Glutamatergic neuron (in vitro differentiated cells): Measurements from ENCODE around the gene CFAP68. TPM values are rescaled to one million over a fixed set of nuclear protein-coding genes. Genes with fewer than 3 reads are reported as not detected.

Experiments
- DNase-seq: peaks from one replicate; pipeline ENCODE4 v3.0.0; 2022
- H3K27ac Mint-ChIP-seq: one replicate; pipeline ENCODE4 v1.8.0; 2020; ENCODE audit warnings: mild to moderate bottlenecking, mixed read lengths, inconsistent platforms; ENCODE audit not compliant: unreplicated experiment
- H3K27me3 Mint-ChIP-seq: one replicate; pipeline ENCODE4 v1.8.0; 2020; ENCODE audit warnings: mild to moderate bottlenecking, moderate library complexity, mixed read lengths, inconsistent platforms; ENCODE audit not compliant: unreplicated experiment
- H3K36me3 Mint-ChIP-seq: one replicate; pipeline ENCODE4 v1.8.0; 2020; ENCODE audit warnings: mild to moderate bottlenecking, mixed read lengths, inconsistent platforms; ENCODE audit not compliant: unreplicated experiment
- H3K4me1 Mint-ChIP-seq: one replicate; pipeline ENCODE4 v1.8.0; 2020; ENCODE audit warnings: mild to moderate bottlenecking, low read depth, mixed read lengths, inconsistent platforms; ENCODE audit not compliant: unreplicated experiment
- H3K4me3 Mint-ChIP-seq: one replicate; pipeline ENCODE4 v1.8.0; 2020; ENCODE audit warnings: mild to moderate bottlenecking, mixed read lengths, inconsistent platforms; ENCODE audit not compliant: unreplicated experiment
- H3K9me3 Mint-ChIP-seq: one replicate; pipeline ENCODE4 v1.8.0; 2020; ENCODE audit warnings: mild to moderate bottlenecking, moderate library complexity, mixed read lengths, inconsistent platforms; ENCODE audit not compliant: unreplicated experiment
- total RNA-seq: library from RNA; stranded (reverse); fragmentation: NEBNext Ultra II Directional; extraction: Animal tissue kit (Norgen Biotek cat#: 25700); gene quantifications from one replicate; pipeline ENCODE4 v1.2.1, GENCODE V29; 2021; ENCODE audit not compliant: unreplicated experiment
- TF ChIP-seq, protein P1 (sequence below): fragments of 200-600 bp; sonication (generic); IDR thresholded peaks from one replicate; pipeline ENCODE4 v1.5.0; 2021; ENCODE audit not compliant: partially characterized antibody, unreplicated experiment

Gene CFAP68
- total RNA-seq, 1 donor from 2014 or later, result 21.7 TPM

- DNase-seq, result no peak
- Mint-ChIP-seq H3K4me1 (no peaks in the 10 kb centered on the region), H3K4me3 (no peak overlapping the region), H3K9me3 (no peaks in the 10 kb centered on the region), H3K27me3 (no peaks in the 10 kb centered on the region), H3K36me3 (peaks cover 3% of the 10 kb centered on the region), H3K27ac (no peak overlapping the region)
- TF ChIP-seq, protein P1, sequence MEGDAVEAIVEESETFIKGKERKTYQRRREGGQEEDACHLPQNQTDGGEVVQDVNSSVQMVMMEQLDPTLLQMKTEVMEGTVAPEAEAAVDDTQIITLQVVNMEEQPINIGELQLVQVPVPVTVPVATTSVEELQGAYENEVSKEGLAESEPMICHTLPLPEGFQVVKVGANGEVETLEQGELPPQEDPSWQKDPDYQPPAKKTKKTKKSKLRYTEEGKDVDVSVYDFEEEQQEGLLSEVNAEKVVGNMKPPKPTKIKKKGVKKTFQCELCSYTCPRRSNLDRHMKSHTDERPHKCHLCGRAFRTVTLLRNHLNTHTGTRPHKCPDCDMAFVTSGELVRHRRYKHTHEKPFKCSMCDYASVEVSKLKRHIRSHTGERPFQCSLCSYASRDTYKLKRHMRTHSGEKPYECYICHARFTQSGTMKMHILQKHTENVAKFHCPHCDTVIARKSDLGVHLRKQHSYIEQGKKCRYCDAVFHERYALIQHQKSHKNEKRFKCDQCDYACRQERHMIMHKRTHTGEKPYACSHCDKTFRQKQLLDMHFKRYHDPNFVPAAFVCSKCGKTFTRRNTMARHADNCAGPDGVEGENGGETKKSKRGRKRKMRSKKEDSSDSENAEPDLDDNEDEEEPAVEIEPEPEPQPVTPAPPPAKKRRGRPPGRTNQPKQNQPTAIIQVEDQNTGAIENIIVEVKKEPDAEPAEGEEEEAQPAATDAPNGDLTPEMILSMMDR, result no peak
Measured at GRCh38 chr11:111849631-111850030, 29.7 kb upstream of the CFAP68 start.

- Mint-ChIP-seq H3K36me3 (peaks cover 5% of the 10 kb centered on the region), H3K4me1 (no peaks in the 10 kb centered on the region), H3K27ac (no peak overlapping the region), H3K4me3 (no peak overlapping the region), H3K27me3 (no peaks in the 10 kb centered on the region), H3K9me3 (no peaks in the 10 kb centered on the region)
- TF ChIP-seq, protein P1, result no peak
- DNase-seq, result no peak
Measured at GRCh38 chr11:111851067-111851466, 28.3 kb upstream of the CFAP68 start.

DNA sequence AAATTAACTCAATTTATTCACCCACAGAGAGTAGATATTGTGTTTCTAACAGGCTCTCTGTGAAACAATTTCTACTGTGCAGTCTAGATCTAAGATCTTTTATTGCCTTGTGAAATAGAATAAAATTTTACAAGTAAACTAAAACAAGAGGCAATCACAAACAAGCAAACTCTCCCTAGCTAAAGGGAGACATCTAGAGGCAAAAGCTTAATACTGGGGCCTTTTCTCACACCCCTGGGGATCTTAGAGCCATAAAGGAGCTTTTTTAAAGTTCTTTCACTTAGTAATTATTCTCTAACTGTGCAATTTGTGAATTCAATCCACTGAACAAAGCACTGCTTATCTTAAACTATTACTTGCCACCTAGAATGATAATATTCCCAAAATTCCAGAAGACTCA is 27.7 kb upstream of the CFAP68 start:
- TF ChIP-seq, protein P1, result no peak
- Mint-ChIP-seq H3K36me3 (peaks cover 5% of the 10 kb centered on the region), H3K27ac (no peak overlapping the region), H3K4me1 (no peaks in the 10 kb centered on the region), H3K9me3 (no peaks in the 10 kb centered on the region), H3K4me3 (no peak overlapping the region), H3K27me3 (no peaks in the 10 kb centered on the region)
- no peak for DNase-seq

- no peak overlapping the region for H3K4me3 Mint-ChIP-seq
- H3K27ac Mint-ChIP-seq, result no peak overlapping the region
- H3K36me3 Mint-ChIP-seq, result peaks cover 5% of the 10 kb centered on the region
- TF ChIP-seq, protein P1, result no peak
- H3K27me3 Mint-ChIP-seq, result no peaks in the 10 kb centered on the region
- no peak for DNase-seq
- no peaks in the 10 kb centered on the region for H3K9me3 Mint-ChIP-seq
- no peaks in the 10 kb centered on the region for H3K4me1 Mint-ChIP-seq
Measured at GRCh38 chr11:111852103-111852502, 27.2 kb upstream of the CFAP68 start.

GRCh38 chr11:111855506-111855905 is 23.8 kb upstream of the CFAP68 start:
- no peaks in the 10 kb centered on the region for H3K9me3 Mint-ChIP-seq

More at GRCh38 chr11:111855506-111855905, 23.8 kb upstream of the CFAP68 start:
- no peak for DNase-seq
- TF ChIP-seq, protein P1, result no peak
- H3K27ac Mint-ChIP-seq, result no peak overlapping the region
- H3K36me3 Mint-ChIP-seq, result peaks cover 10% of the 10 kb centered on the region
- H3K4me1 Mint-ChIP-seq, result no peaks in the 10 kb centered on the region
- no peaks in the 10 kb centered on the region for H3K27me3 Mint-ChIP-seq
- no peak overlapping the region for H3K4me3 Mint-ChIP-seq
